HCT116 (cell line): Measurements from ENCODE around the gene SLC27A5. TPM values are rescaled to one million over a fixed set of nuclear protein-coding genes. Genes with fewer than 3 reads are reported as not detected.
A peak's percentile ranks its signal among the peaks of the same experiment; 100 is the strongest.

Experiments
- ATAC-seq: fragments of 200-7000 bp; cut with Tn5 transposase; 2 replicates; pipeline ENCODE4 v1.9.1; 2020; ENCODE audit warnings: mild to moderate bottlenecking, moderate library complexity
- BruUV-seq: library from RNA; stranded (reverse); fragments of 400-500 nt; replicated peaks from 2 replicates; lab custom pipeline; 2021; lab: Mats Ljungman, UMichigan
- CTCF ChIA-PET: fragments of 300-600 bp; sonication (Branson Sonifier 250); formaldehyde crosslinking; loops from one replicate; lab custom pipeline; 2021; ENCODE audit warnings: antibody characterized with exemption; lab: Charles Lee
- POLR2A ChIA-PET: fragments of 300-600, 350-600 bp; sonication (Branson Sonifier 250); formaldehyde crosslinking; loops from one replicate; lab custom pipeline; 2021; ENCODE audit warnings: antibody characterized with exemption; lab: Charles Lee
- RAD21 ChIA-PET, 2 experiments: fragments of 300-600 bp; sonication (Branson Sonifier 250); formaldehyde crosslinking; loops; one replicate each; lab custom pipeline; 2023; ENCODE audit warnings: low total read pairs in 2 of 2; ENCODE audit not compliant: uncharacterized antibody in 2 of 2, unreplicated experiment in 2 of 2, low non-redundant PET in 1 of 2; lab: Charles Lee
- DNase-seq: peaks from one replicate; pipeline ENCODE4 v3.0.0-alpha.2; 2010; ENCODE audit warnings: low read depth, low spot score
- H2AFZ ChIP-seq: fragments of 200-600 bp; shearing (Covaris generic), sonication (generic); 2 replicates; pipeline ENCODE4 v1.6.1; 2017; ENCODE audit warnings: low read depth, mixed run types, mixed read lengths, antibody characterized with exemption, low read length; ENCODE audit not compliant: poor library complexity, severe bottlenecking
- H3K27ac ChIP-seq: 2 replicates; pipeline ENCODE4 v1.5.1; 2012; ENCODE audit warnings: low read depth, low read length
- H3K27me3 ChIP-seq: fragments of 200-600 bp; sonication (generic); 2 replicates; pipeline ENCODE4 v1.6.1; 2016; ENCODE audit warnings: mixed run types, low read length, mixed read lengths; ENCODE audit not compliant: insufficient read depth
- H3K36me3 ChIP-seq, 2 experiments: fragments of 200-500 bp in 1 of 2; fragments of 200-600 bp in 1 of 2; sonication (Bioruptor generic) in 1 of 2; sonication (generic) in 1 of 2; 2 replicates each; pipeline versions ENCODE4 v1.5.1 to v1.6.1; 2014 to 2016; ENCODE audit warnings: low read length in 2 of 2, inconsistent platforms in 1 of 2, mixed read lengths in 1 of 2, mixed run types in 1 of 2; ENCODE audit not compliant: insufficient read depth in 2 of 2, control insufficient read depth in 1 of 2
- H3K4me1 ChIP-seq, 2 experiments: fragments of 200-600 bp in 1 of 2; sonication (generic) in 1 of 2; 2 replicates each; pipeline versions ENCODE4 v1.5.1 to v1.6.1; 2012 to 2017; ENCODE audit warnings: low read length in 2 of 2, inconsistent platforms in 1 of 2, mild to moderate bottlenecking in 1 of 2, mixed read lengths in 1 of 2, mixed run types in 1 of 2, moderate library complexity in 1 of 2; ENCODE audit not compliant: insufficient read depth in 2 of 2, control insufficient read depth in 1 of 2
- H3K4me2 ChIP-seq: fragments of 200-600 bp; sonication (generic); 2 replicates; pipeline ENCODE4 v1.6.1; 2017; ENCODE audit warnings: mixed run types, low read length, mixed read lengths
- H3K4me3 ChIP-seq, 2 experiments: fragments of 200-600 bp in 1 of 2; sonication (generic) in 1 of 2; replicated peaks in 1 of 2; 2 replicates each; pipeline ENCODE4 v1.5.1; 2011 to 2016; ENCODE audit warnings: low read length in 2 of 2, control low read depth in 1 of 2, low read depth in 1 of 2, mild to moderate bottlenecking in 1 of 2, mixed read lengths in 1 of 2, mixed run types in 1 of 2
- H3K79me2 ChIP-seq: fragments of 200-600 bp; sonication (generic); 2 replicates; pipeline ENCODE4 v1.6.1; 2017; ENCODE audit warnings: mild to moderate bottlenecking, mixed run types, low read length, moderate library complexity, mixed read lengths; ENCODE audit not compliant: insufficient read depth
- H3K9ac ChIP-seq: fragments of 200-600 bp; sonication (generic); 2 replicates; pipeline ENCODE4 v1.6.1; 2016; ENCODE audit warnings: low read length, mixed read lengths
- H3K9me2 ChIP-seq: fragments of 200-600 bp; sonication (generic), shearing (Covaris generic); 2 replicates; pipeline ENCODE4 v1.6.1; 2017; ENCODE audit warnings: mixed run types, mild to moderate bottlenecking, moderate library complexity; ENCODE audit not compliant: insufficient read depth
- H3K9me3 ChIP-seq, 2 experiments: fragments of 200-500 bp in 1 of 2; fragments of 200-600 bp in 1 of 2; sonication (Bioruptor generic) in 1 of 2; sonication (generic) in 1 of 2; 2 replicates each; pipeline ENCODE4 v1.6.1; 2014 to 2017; ENCODE audit warnings: low read length in 2 of 2, mixed read lengths in 2 of 2, inconsistent platforms in 1 of 2, low read depth in 1 of 2, mild to moderate bottlenecking in 1 of 2, mixed run types in 1 of 2, moderate library complexity in 1 of 2; ENCODE audit not compliant: control insufficient read depth in 1 of 2, insufficient read depth in 1 of 2
- H4K20me1 ChIP-seq: fragments of 200-600 bp; sonication (generic), shearing (Covaris generic); 2 replicates; pipeline ENCODE4 v1.6.1; 2017; ENCODE audit warnings: mixed run types, mild to moderate bottlenecking, moderate library complexity; ENCODE audit not compliant: insufficient read depth
- CEBPB ChIP-seq: IDR thresholded peaks from 2 replicates; pipeline ENCODE4 v1.6.1; 2012; ENCODE audit warnings: low read depth
- EGR1 ChIP-seq: IDR thresholded peaks from 2 replicates; pipeline ENCODE4 v1.6.1; 2012; ENCODE audit warnings: low read depth
- ELF1 ChIP-seq: IDR thresholded peaks from 2 replicates; pipeline ENCODE4 v1.6.1; 2012; ENCODE audit warnings: low read depth, borderline replicate concordance
- EZH2phosphoT487 ChIP-seq: fragments of 200-600 bp; IDR thresholded peaks from 2 replicates; pipeline ENCODE4 v1.6.1; 2018; ENCODE audit warnings: antibody characterized with exemption, borderline replicate concordance
- MAX ChIP-seq: IDR thresholded peaks from 2 replicates; pipeline ENCODE4 v1.6.1; 2012
- POLR2A ChIP-seq: IDR thresholded peaks from 2 replicates; pipeline ENCODE4 v1.7.0; 2011; ENCODE audit warnings: borderline replicate concordance; ENCODE audit not compliant: insufficient read depth, insufficient read length; ENCODE audit errors: extremely low read depth
- POLR2AphosphoS5 ChIP-seq: IDR thresholded peaks from 2 replicates; pipeline ENCODE4 v1.6.1; 2011; ENCODE audit warnings: mild to moderate bottlenecking, low read depth, low read length, moderate library complexity
- RAD21 ChIP-seq: IDR thresholded peaks from 2 replicates; pipeline ENCODE4 v1.6.1; 2012; ENCODE audit warnings: low read depth, mild to moderate bottlenecking
- REST ChIP-seq: IDR thresholded peaks from 2 replicates; pipeline ENCODE4 v1.6.1; 2012; ENCODE audit warnings: low read depth
- SP1 ChIP-seq: IDR thresholded peaks from 2 replicates; pipeline ENCODE4 v1.6.1; 2012; ENCODE audit warnings: low read depth
- SRF ChIP-seq: IDR thresholded peaks from 2 replicates; pipeline ENCODE4 v1.6.1; 2012; ENCODE audit warnings: low read depth
- TCF7L2 ChIP-seq: IDR thresholded peaks from 2 replicates; pipeline ENCODE4 v1.7.0; 2011; ENCODE audit warnings: borderline replicate concordance, inconsistent platforms; ENCODE audit not compliant: insufficient read depth, insufficient read length; ENCODE audit errors: extremely low read depth
- YY1 ChIP-seq: IDR thresholded peaks from 2 replicates; pipeline ENCODE4 v1.6.1; 2011; ENCODE audit warnings: low read length, low read depth, moderate library complexity, mild to moderate bottlenecking; ENCODE audit not compliant: insufficient replicate concordance; ENCODE audit errors: extremely low read depth
- ZBTB33 ChIP-seq: IDR thresholded peaks from 2 replicates; pipeline ENCODE4 v1.6.1; 2011; ENCODE audit warnings: mild to moderate bottlenecking, low read length, moderate library complexity; ENCODE audit not compliant: insufficient replicate concordance; ENCODE audit errors: extremely low read depth
- ZFX ChIP-seq: fragments of 450-650 bp; IDR thresholded peaks from 2 replicates; pipeline ENCODE4 v1.6.1; 2017
- ZNF274 ChIP-seq: fragments of 200-500 bp; sonication (Bioruptor generic); IDR thresholded peaks from 2 replicates; pipeline ENCODE4 v1.6.1; 2014; ENCODE audit warnings: mild to moderate bottlenecking, low read depth, low read length, inconsistent platforms
- intact Hi-C: fragments of 100-400 bp; cut with micrococcal nuclease; formaldehyde crosslinking; loops from 2 replicates; pipeline ENCODE4 v1.10.0; 2022
- total RNA-seq: library from RNA; stranded (reverse); gene quantifications from one replicate; pipeline ENCODE4 v1.2.1, GENCODE V29; 2021; ENCODE audit not compliant: unreplicated experiment

SLC27A5 gene
- total RNA-seq, 1 experiment from 2014 or later = 27.1 TPM

GRCh38 chr19:58473775-58474174, 38.0 kb downstream of the SLC27A5 start:
- Histone ChIP-seq H2AFZ (no peak overlapping the region), H3K36me3 (peaks cover 12 to 14% of the 10 kb centered on the region in 2 experiments; a peak in 3 of 4 replicates), H3K4me3 (no peak overlapping the region), H3K9ac (no peak overlapping the region), H3K79me2 (peaks cover 8% of the 10 kb centered on the region; the same call in 1 of the 2 replicates), H3K27me3 (no peaks in the 10 kb centered on the region), H4K20me1 (no peaks in the 10 kb centered on the region), H3K4me1 (peaks cover 13 to 25% of the 10 kb centered on the region in 2 experiments), H3K9me2 (no peaks in the 10 kb centered on the region), H3K9me3 (no peaks in the 10 kb centered on the region), H3K4me2 (no peak overlapping the region), H3K27ac (no peak overlapping the region)
- intact Hi-C loops = no loop called here
- ChIA-PET POLR2A (no interaction called here), CTCF (no interaction called here), RAD21 (no interaction called here)
- TF ChIP-seq POLR2AphosphoS5 (peak; percentile 13; the same call in 1 of the 2 replicates), EGR1 (no peak)
- no peak for ATAC-seq
- BruUV-seq = no TSS peak
- DNase-seq = no peak

GRCh38 chr19:58471736-58472135, 40.1 kb downstream of the SLC27A5 start:
- BruUV-seq = no TSS peak
- no peaks in the 10 kb centered on the region for H3K27me3 ChIP-seq
- H3K79me2 ChIP-seq = peaks cover 16% of the 10 kb centered on the region; the same call in 1 of the 2 replicates
- peaks cover 8 to 27% of the 10 kb centered on the region in 2 experiments for H3K4me1 ChIP-seq
- H4K20me1 ChIP-seq = no peaks in the 10 kb centered on the region
- H3K4me3 ChIP-seq = no peak overlapping the region
- POLR2A ChIA-PET = no interaction called here
- intact Hi-C loops = no loop called here
- ATAC-seq = no peak
- RAD21 ChIA-PET = no interaction called here
- CTCF ChIA-PET = no interaction called here
- H3K9me3 ChIP-seq = no peaks in the 10 kb centered on the region
- no peak overlapping the region for H3K9ac ChIP-seq
- H3K36me3 ChIP-seq = peaks cover 12 to 14% of the 10 kb centered on the region in 2 experiments; a peak in 3 of 4 replicates
- H3K4me2 ChIP-seq = no peak overlapping the region
- no peak overlapping the region for H2AFZ ChIP-seq
- no peaks in the 10 kb centered on the region for H3K9me2 ChIP-seq
- H3K27ac ChIP-seq = no peak overlapping the region
- no peak for DNase-seq
- TF ChIP-seq ZFX (no peak), ZBTB33 (no peak), POLR2AphosphoS5 (no peak), TCF7L2 (no peak), REST (no peak), ZNF274 (no peak), EGR1 (no peak), POLR2A (no peak), MAX (no peak), SRF (no peak), EZH2phosphoT487 (no peak), RAD21 (no peak), CEBPB (no peak), ELF1 (no peak), SP1 (no peak), YY1 (no peak)
